ENCODE data around the gene TPST1. TPM values are rescaled to one million over a fixed set of nuclear protein-coding genes. Genes with fewer than 3 reads are reported as not detected.

Gene TPST1
- total RNA-seq, 4 donors from 2014 or later = 24.5 to 60.4 (median 28.2) TPM

GRCh38 chr7:66352071-66352470, 146.9 kb downstream of the TPST1 start:
- DNase-seq = peak; percentile 37 to 49
- TF ChIP-seq, protein P1, sequence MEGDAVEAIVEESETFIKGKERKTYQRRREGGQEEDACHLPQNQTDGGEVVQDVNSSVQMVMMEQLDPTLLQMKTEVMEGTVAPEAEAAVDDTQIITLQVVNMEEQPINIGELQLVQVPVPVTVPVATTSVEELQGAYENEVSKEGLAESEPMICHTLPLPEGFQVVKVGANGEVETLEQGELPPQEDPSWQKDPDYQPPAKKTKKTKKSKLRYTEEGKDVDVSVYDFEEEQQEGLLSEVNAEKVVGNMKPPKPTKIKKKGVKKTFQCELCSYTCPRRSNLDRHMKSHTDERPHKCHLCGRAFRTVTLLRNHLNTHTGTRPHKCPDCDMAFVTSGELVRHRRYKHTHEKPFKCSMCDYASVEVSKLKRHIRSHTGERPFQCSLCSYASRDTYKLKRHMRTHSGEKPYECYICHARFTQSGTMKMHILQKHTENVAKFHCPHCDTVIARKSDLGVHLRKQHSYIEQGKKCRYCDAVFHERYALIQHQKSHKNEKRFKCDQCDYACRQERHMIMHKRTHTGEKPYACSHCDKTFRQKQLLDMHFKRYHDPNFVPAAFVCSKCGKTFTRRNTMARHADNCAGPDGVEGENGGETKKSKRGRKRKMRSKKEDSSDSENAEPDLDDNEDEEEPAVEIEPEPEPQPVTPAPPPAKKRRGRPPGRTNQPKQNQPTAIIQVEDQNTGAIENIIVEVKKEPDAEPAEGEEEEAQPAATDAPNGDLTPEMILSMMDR (IDR thresholded peaks at IDR 0.05) = peak in 1 of 6 experiments; percentile 10
- no peak for TF ChIP-seq POLR2A (IDR thresholded peaks at IDR 0.05)
- Histone ChIP-seq H3K4me1 (peaks cover 3 to 13% of the 10 kb centered on the region in 2 donors), H3K4me3 (replicated peaks in 1 of 3) (no peak overlapping the region), H3K27me3 (no peaks in the 10 kb centered on the region), H3K36me3 (no peaks in the 10 kb centered on the region), H3K27ac (no peak overlapping the region), H3K9me3 (no peaks in the 10 kb centered on the region)
- WGBS, 2 donors = 19 to 23% methylated on average over 4 of the region's 4 CpGs
- intact Hi-C loops (cut with DNase I) = no loop called here

GRCh38 chr7:66353547-66353946, 148.4 kb downstream of the TPST1 start:
- no peaks in the 10 kb centered on the region for H3K27me3 ChIP-seq
- WGBS, 2 donors = 85 to 88% methylated on average over 5 of the region's 5 CpGs
- peaks cover 3 to 13% of the 10 kb centered on the region in 2 donors for H3K4me1 ChIP-seq
- intact Hi-C loops (cut with DNase I) = no loop called here
- H3K27ac ChIP-seq = no peak overlapping the region
- no peaks in the 10 kb centered on the region for H3K36me3 ChIP-seq
- DNase-seq = no peak
- no peaks in the 10 kb centered on the region for H3K9me3 ChIP-seq
- H3K4me3 ChIP-seq (replicated peaks in 1 of 3) = no peak overlapping the region
- no peak for TF ChIP-seq POLR2A (IDR thresholded peaks at IDR 0.05)
- TF ChIP-seq, protein P1 (IDR thresholded peaks at IDR 0.05) = no peak

- Histone ChIP-seq H3K36me3 (no peaks in the 10 kb centered on the region), H3K27ac (no peak overlapping the region), H3K4me1 (peaks cover 3 to 4% of the 10 kb centered on the region in 2 donors), H3K4me3 (replicated peaks in 1 of 3) (no peak overlapping the region), H3K9me3 (no peaks in the 10 kb centered on the region), H3K27me3 (no peaks in the 10 kb centered on the region)
- 92% methylated on average over 4 of the region's 4 CpGs for WGBS, 2 donors
- TF ChIP-seq POLR2A (IDR thresholded peaks at IDR 0.05) = no peak
- TF ChIP-seq, protein P1 (IDR thresholded peaks at IDR 0.05) = no peak
- intact Hi-C loops (cut with DNase I) = no loop called here
- no peak for DNase-seq
Observed at GRCh38 chr7:66355756-66356155, 150.6 kb downstream of the TPST1 start.

GRCh38 chr7:66356277-66356721, 151.2 kb downstream of the TPST1 start:
- Histone ChIP-seq H3K4me3 (replicated peaks in 1 of 3) (no peak overlapping the region), H3K36me3 (no peaks in the 10 kb centered on the region), H3K4me1 (peaks cover 3 to 4% of the 10 kb centered on the region in 2 donors), H3K9me3 (no peaks in the 10 kb centered on the region), H3K27me3 (no peaks in the 10 kb centered on the region), H3K27ac (no peak overlapping the region)
- intact Hi-C loops (cut with DNase I) = no loop called here
- no peak for DNase-seq
- 92 to 94% methylated on average over 6 of the region's 6 CpGs for WGBS, 2 donors
- no peak for TF ChIP-seq POLR2A (IDR thresholded peaks at IDR 0.05)
- TF ChIP-seq, protein P1 (IDR thresholded peaks at IDR 0.05) = no peak

GRCh38 chr7:66357087-66357486, 152.0 kb downstream of the TPST1 start:
- Histone ChIP-seq H3K4me3 (replicated peaks in 1 of 3) (no peak overlapping the region), H3K27me3 (no peaks in the 10 kb centered on the region), H3K4me1 (peaks cover 0 to 3% of the 10 kb centered on the region in 2 donors), H3K27ac (no peak overlapping the region), H3K36me3 (no peaks in the 10 kb centered on the region), H3K9me3 (no peaks in the 10 kb centered on the region)
- DNase-seq = no peak
- WGBS, 2 donors = 78 to 81% methylated on average over 3 of the region's 3 CpGs
- intact Hi-C loops (cut with DNase I) = no loop called here
- TF ChIP-seq POLR2A (IDR thresholded peaks at IDR 0.05) = no peak
- TF ChIP-seq, protein P1 (IDR thresholded peaks at IDR 0.05) = no peak

Measured in thyroid gland (tissue), 4 donors.